IMR-90 (cell line): Measurements from ENCODE around the gene RASGEF1C. TPM values are rescaled to one million over a fixed set of nuclear protein-coding genes. Genes with fewer than 3 reads are reported as not detected.

ENCODE experiments used
- BHLHE40 ChIP-seq: fragments of 150-350 bp; IDR thresholded peaks from 2 replicates; pipeline ENCODE4 v1.6.1; 2016; ENCODE audit warnings: mild to moderate bottlenecking, low read depth, low read length
- ELK1 ChIP-seq: fragments of 150-350 bp; IDR thresholded peaks from 2 replicates; pipeline ENCODE4 v1.6.1; 2016; ENCODE audit warnings: low read depth, mild to moderate bottlenecking, low read length, moderate library complexity, borderline replicate concordance
- RAD21 ChIP-seq: IDR thresholded peaks from 2 replicates; pipeline ENCODE4 v1.6.1; 2012; ENCODE audit warnings: low read length, improper control_type of control experiment
- USF2 ChIP-seq: fragments of 150-350 bp; IDR thresholded peaks from 2 replicates; pipeline ENCODE4 v1.6.1; 2017; ENCODE audit warnings: mild to moderate bottlenecking, antibody characterized with exemption, low read length, low read depth
- polyA plus RNA-seq, 3 experiments: library from polyadenylated mRNA; depleted of rRNA; stranded (reverse); fragments of >200 nt; gene quantifications; 2 replicates each; pipeline ENCODE4 v1.2.3, GENCODE V29; 2012; ENCODE audit warnings: low replicate concordance in 1 of 3
- total RNA-seq: library from RNA; depleted of rRNA; stranded (reverse); fragments of >200 nt; gene quantifications from 2 replicates; pipeline ENCODE4 v1.2.3, GENCODE V29; 2012

The RASGEF1C gene
- total and polyA plus RNA-seq, 2 of the 4 experiments (the other 2 are of a cell fraction), result not detected

GRCh38 chr5:180115326-180116076, 93.5 kb downstream of the RASGEF1C start (continued):
- no peak for TF ChIP-seq USF2
- TF ChIP-seq BHLHE40, result no peak
- no peak for TF ChIP-seq ELK1
- no peak for TF ChIP-seq RAD21
